Cerebellar nuclear complex (tissue), 1 donor: ENCODE results near the gene BICDL1.

Source experiments
- DNase-seq, 2 experiments: peaks; one replicate each; lab custom pipeline; 2025; lab: John Stamatoyannopoulos, UW

Gene BICDL1

GRCh38 chr12:120054293-120054692 is 65.3 kb downstream of the BICDL1 start:
- no peak for DNase-seq

DNA sequence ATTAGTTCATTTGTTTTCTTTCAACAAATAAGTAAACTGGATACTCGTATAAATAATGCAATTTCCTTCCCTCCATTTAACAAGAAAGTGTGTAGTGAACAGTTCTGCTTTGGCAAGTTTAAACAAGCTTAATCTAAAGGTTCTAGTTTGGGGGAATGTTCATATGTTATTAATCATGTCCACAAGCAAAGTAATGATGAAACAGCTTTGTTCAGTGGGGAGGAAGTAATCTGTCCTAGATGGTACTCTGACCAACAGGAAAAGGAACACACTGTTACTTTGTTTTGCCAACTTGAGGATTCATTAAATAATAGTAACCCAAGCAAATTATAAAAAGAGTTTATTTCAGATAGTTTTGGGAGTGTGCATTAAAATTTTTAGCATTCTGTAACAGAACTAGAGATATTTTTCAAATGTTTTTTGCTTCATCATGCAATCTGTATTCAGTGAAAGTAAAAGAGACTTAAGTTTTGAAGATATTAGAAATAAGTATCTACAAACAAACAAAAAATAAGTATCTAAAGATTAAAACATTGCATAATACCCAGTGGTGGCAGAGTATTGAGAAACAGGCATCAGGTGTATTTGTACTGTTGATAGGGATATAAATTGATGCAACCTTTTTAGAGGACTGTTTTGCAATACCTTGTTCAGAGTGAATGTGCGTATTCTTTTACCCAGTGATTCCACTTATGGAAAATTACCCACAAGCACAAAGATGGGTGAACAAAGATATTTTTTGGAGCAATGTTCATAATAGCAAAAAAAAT is 66.4 kb downstream of the BICDL1 start:
- DNase-seq, result no peak

DNA sequence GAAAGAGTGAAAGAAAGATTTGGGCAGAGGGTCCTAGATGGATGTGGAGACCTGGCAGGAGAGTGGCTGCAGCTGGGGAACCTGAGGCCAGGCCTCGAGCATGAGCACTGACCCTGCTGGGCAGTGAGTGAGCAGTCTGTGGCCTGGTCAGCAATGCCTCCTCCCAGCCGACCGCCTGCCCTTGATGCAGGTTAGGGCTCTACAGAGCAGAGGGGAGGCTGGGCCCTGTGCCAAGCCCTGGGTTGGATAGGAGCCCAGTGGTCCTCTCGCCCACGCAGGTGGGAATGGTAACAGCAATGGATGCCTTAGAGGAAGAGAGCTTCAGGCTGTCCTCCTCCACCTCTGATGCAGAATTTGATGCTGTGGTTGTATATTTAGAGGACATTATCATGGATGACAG is 67.7 kb downstream of the BICDL1 start:
- DNase-seq, result no peak

DNA sequence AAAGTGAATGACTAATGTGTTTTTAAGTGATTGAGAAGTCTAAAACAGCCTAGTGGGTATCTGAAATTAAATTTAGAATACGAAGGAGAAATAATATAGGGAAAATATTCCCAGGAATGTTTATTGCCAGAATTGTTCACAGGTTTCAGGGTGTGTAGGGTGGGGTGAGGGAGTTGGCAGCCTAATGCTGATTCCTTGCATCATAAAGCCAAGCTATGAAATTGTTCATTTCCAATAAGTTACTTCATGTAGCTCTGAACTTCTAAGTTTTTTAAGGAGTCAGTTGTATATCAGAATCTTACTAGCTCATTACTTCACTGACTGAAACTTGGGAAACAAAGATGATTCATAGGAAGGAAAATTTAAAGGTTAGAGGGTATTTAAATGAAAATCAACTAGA is 71.2 kb downstream of the BICDL1 start:
- no peak for DNase-seq

DNA sequence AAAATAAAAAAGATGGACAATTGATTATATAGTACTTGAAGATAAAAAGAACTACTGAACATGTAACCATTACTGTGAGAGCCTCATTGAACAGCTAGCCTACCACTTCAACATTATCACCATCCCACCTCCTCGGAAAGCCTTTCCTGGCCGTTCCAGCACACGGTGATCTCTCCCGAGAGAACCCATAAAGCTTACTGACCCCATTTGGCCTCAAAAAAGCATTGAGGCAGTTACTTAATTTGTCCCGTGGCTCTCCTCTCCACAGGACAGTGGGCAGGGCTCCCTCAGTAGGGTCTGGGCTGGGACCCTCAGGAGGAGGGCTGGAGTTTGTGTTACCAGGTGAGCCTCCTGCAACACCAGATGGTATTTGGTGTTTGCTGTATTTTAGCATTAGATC is 71.7 kb downstream of the BICDL1 start:
- DNase-seq, result no peak

DNA sequence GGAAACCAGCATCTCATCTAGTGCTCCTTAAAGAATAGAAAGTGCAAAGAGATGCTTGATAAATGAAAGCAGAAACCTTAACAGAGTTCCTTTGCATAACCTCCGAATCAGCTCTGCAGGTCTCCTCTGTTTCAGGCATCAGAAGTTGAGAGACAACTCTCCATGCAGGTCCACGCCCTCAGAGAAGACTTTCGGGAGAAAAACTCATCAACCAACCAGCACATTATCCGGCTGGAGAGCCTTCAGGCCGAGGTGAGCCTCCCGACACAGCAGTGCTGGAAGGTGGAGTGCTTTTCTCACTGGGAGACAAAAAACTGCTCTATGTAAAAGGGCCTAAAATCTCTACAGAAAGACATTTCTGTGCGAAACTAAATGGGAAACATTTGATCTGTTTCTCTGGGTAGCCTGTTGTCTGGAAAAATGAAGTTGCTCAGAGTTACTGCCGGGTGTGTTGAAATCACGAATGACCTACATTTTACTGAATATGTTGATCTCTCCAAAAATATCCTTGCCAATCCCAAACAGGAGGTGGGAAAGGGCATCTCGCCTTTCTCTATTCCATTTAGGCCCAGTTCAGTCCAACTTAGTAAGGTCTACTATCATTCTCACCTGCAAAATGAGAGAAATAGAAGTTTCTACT is 72.7 kb downstream of the BICDL1 start:
- DNase-seq, result peak in 1 of 2 experiments; percentile 2

- no peak for DNase-seq
Observed at GRCh38 chr12:120062976-120063579, 74.0 kb downstream of the BICDL1 start.

DNA sequence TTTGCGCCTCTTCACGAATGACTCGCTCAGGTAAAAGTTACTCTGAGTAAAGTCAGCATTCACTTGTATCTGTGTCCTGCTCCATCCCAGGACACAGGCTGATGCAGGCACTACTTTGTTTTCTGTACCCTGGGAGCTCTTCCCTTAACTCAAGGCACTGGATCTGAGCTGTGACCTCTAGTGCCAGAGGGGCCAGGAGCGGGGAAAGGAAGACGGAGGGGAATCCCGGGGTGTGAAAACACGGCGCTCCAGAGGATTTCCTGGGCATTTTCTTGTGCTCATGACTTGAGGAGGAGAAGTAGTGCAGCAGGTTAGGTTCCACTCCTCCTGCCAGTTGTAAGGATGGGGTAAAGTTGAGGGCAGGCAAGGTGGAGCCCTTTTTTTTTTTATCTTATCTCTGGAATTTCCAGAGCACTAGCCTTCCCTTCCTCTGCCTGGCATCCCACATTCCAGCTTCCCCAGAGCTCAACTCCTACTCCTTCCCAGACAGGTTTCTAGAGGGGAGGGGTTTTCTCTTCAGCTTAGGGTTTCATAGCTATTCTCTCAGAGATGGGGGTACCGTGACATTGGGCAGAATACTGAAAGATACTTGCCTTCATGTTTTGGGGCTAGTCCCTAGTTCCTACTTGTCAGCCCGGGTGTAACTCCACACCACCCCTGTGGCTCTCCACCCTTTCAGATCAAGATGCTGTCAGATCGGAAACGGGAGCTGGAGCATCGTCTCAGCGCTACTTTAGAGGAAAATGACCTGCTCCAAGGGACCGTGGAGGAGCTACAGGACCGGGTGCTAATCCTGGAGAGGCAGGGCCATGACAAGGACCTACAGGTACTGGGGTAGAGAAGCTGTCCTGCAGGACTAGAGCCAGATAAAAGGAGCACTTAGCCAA is 75.3 kb downstream of the BICDL1 start:
- no peak for DNase-seq

- no peak for DNase-seq
Observed at GRCh38 chr12:120065472-120065871, 76.4 kb downstream of the BICDL1 start.

DNA sequence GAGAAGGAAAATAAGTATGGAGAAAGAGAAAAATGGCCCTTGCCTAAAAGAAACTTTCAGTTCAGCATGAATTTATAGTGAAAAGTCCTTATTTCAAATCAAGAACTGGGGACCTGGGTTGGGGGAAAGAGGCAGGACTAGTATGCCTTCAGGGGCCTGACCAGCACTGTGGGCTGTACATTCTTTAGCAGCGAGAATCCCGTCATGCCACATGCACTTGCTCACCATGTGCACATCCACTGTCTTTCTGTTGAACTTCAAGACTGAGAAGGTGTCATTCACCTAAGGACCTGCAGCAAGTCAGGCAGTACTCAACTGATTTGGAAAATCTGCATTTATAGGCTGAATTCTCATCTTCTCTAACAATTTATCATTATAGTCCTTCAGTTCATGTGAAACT is 77.3 kb downstream of the BICDL1 start:
- DNase-seq, result no peak

GRCh38 chr12:120067084-120067869 is 78.2 kb downstream of the BICDL1 start:
- DNase-seq, result no peak

DNA sequence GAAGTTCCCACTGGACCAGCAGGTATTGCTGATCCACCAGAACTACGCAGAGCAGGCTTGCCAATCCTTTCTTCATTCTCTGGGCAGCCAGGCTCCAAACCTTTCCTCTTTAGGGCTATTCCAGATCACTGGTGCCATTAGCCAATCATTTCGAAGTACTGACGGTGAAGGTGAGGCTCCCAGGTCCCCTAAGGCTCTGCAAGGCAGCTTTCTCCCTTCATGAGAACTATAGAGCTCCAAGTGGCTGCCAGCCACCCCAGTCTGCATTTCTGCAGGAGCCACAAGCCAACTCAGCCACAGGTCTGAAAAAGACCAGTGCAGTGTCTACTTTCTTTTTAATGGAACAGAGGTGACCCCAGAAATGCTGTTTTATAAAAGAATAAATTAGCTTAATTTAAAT is 78.9 kb downstream of the BICDL1 start:
- no peak for DNase-seq

DNA sequence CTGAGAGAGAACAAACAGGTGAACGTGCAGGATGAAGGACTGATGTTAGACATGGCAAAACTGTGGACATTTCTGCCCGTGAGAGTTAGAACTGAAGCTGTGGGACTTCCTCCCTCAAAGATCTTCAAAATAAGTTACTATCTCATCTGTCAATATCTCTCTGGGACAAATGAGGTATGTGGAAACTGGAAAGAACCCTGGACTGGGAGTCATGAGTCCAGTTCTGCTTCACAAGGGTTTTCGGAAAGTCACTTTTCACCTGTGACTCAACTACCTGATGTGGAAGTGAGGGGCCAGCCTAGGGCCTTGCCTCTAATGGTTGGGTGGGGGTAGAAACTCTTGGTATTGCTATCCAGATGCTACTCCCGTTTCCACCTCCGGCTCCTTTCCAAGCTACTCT is 80.2 kb downstream of the BICDL1 start:
- no peak for DNase-seq

DNA sequence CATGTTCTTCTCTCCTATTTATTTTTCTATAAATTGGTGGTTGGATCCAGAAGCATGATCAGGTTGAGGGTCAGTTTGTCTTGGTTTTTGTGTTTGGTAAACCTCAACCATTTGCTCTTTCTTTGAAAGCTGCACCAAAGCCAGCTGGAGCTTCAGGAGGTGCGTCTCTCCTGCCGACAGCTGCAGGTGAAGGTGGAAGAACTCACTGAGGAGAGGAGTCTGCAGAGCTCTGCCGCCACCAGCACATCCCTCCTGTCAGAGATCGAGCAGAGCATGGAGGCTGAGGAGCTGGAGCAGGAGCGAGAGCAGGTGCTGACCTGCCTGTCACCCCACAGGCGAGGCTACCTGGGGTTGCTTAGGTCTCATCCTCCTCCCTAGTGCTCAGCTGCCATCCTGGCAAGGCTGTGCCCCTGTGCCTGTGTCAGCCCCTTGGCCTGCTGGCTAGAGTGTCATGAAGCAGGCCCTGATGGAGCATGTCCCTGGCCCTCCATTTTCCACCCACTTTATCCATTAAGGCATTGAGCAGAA is 82.5 kb downstream of the BICDL1 start:
- no peak for DNase-seq

DNA sequence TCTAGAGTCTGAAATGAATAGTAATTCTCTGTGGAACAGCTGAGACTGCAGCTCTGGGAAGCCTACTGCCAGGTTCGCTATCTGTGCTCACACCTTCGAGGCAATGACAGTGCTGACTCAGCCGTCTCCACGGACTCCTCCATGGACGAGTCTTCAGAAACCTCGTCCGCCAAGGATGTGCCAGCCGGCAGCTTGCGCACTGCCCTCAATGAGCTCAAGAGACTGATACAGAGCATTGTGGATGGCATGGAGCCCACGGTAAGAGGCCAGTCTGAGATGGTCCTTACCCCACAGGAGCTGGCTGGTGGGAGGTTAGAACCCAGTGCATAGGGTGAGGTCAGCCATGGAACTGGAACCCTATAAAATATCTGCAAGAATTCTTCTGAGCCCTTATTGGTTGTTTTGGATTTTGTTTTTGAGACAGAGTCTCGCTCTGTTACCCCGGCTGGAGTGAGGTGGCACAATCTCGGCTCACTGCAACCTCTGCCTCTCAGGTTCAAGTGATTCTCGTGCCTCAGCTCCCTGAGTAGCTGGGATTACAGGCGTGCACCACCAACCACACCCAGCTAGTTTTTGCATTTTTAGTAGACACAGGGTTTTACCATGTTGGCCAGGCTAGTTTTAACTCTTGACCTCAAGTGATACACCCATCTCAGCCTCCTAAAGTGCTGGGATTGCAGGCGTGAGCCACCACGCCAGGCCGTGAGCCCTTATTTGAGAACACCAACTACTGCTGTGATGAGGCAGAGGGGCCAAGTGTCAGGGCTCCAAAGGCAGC is 83.6 kb downstream of the BICDL1 start:
- DNase-seq, result no peak

- DNase-seq, result no peak
Observed at GRCh38 chr12:120075034-120075616, 86.1 kb downstream of the BICDL1 start.

DNA sequence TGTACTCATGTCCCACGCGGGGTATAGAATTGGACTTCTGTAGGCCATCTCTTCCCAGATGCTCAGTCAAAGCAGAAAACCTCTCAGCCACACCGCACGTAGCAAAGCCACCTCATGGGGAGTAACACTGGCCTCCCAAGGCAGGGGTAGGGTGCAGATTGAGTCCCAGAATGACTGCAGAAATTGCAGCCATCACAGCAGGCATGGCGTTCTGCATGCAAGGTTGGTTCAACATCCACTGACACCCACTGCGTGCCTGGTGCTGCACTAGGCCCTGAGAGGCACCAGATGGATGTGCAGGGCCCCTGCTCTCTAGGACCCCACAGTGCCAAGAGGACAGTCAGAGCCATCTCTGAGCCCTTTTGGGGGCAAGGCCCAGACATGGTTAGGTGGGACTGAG is 87.6 kb downstream of the BICDL1 start:
- no peak for DNase-seq

- no peak for DNase-seq
Observed at GRCh38 chr12:120077260-120077659, 88.2 kb downstream of the BICDL1 start.

DNA sequence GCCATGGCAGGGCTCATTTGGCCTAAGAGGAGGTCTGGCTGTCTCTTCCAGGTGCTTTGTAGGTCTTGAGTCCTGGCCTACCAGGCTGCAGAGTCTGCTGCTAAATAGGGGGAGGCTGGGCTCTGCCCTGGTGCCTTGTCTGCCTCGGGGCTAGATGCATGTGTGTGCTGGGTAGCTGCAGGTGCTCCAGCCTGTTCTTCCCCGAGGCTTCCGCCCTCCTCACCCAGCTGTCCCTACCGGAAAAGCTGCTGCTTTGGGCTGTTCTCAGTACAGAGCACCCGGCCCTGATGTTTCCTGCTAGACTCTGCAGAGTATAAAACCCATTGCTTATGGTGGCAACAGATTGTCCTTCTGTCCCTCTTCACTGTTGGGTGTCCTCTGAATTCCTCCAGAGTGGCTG is 89.8 kb downstream of the BICDL1 start:
- DNase-seq, result no peak
